Central memory CD8-positive, alpha-beta T cell (primary cell): ENCODE results near the gene CTDNEP1.
"Not testable (repeated sequence)": the region's sequence is repeated elsewhere in the genome, so short reads cannot be mapped to it uniquely, and the experiment has no call there.

Experiments
- ATAC-seq: fragments of 150-1000 bp; cut with Tn5 transposase; replicated peaks from 2 replicates; pipeline ENCODE4 v1.10.0; 2022; ENCODE audit warnings: mild to moderate bottlenecking, moderate FRiP score, moderate number of reproducible peaks; ENCODE audit not compliant: poor library complexity, severe bottlenecking; ENCODE audit errors: extremely low read depth
- DNase-seq, 2 donors: peaks; one replicate each; pipeline ENCODE4 v3.0.0; 2021; ENCODE audit warnings: low spot score in 2 of 2
- H3K27ac Mint-ChIP-seq: one replicate; pipeline ENCODE4 v1.8.0; 2022; ENCODE audit warnings: low read depth, mild to moderate bottlenecking, moderate library complexity, mixed read lengths
- H3K27me3 Mint-ChIP-seq: one replicate; pipeline ENCODE4 v1.8.0; 2022; ENCODE audit warnings: mixed read lengths
- H3K36me3 Mint-ChIP-seq: one replicate; pipeline ENCODE4 v1.8.0; 2022; ENCODE audit warnings: mild to moderate bottlenecking, moderate library complexity, mixed read lengths; ENCODE audit not compliant: insufficient read depth
- H3K4me1 Mint-ChIP-seq: one replicate; pipeline ENCODE4 v1.8.0; 2022; ENCODE audit warnings: mixed read lengths
- H3K4me3 Mint-ChIP-seq: one replicate; pipeline ENCODE4 v1.8.0; 2022; ENCODE audit warnings: mild to moderate bottlenecking, moderate library complexity, mixed read lengths
- H3K9me3 Mint-ChIP-seq: one replicate; pipeline ENCODE4 v1.8.0; 2022; ENCODE audit warnings: mixed read lengths

Gene CTDNEP1

DNA sequence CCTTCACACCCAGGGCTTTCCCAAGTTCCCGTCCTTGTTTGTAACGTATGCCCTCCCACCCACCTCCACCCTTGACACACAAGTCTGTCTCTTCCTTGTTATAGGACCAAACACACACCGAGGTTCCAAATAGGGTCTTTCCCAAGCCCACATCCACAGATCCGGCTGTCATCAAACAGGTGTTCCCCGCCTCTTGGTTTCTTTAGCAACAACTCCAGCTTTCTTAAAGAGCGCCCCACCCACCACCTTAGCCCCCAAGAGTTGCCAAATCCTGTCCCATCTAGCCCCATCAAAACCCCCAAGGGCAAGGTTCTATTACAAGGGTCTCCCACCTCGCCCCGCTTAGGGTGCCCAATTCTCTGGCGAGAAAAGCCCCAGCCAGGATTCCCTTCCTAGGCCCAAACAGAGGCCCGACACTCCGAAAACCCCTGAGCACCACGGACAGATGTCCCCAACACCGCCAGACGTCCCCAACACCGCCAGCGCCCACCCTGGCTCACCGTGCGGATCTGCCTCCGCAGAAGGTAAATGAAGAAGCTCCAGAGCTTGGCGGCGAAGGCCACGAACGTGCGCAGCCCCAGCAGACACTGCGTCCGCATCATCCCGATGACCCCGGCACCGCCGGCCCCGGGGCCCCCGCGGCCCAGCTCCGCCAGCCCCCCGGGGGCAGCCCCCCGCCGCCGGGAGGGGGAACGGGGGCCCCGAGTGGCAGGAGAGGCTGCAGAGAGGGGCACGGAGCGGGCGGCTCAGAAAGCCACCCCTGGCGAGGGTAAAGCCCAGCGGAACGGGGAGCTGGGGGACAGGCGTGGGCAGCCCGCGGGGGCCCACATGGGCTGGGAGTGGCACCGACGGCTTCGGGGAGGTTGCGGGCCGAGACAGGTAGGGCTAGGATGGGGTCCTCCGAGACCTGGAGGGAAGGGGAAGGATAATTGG is 573 bp downstream of the CTDNEP1 start:
- no peak for DNase-seq
- ATAC-seq, result peak; percentile 10
- peaks cover 48% of the 10 kb centered on the region for H3K36me3 Mint-ChIP-seq
- H3K9me3 Mint-ChIP-seq, result no peaks in the 10 kb centered on the region
- peak overlapping the region; percentile 93 for H3K27ac Mint-ChIP-seq
- H3K4me1 Mint-ChIP-seq, result peaks cover 55% of the 10 kb centered on the region
- H3K4me3 Mint-ChIP-seq, result peak overlapping the region; percentile 93
- no peaks in the 10 kb centered on the region for H3K27me3 Mint-ChIP-seq

DNA sequence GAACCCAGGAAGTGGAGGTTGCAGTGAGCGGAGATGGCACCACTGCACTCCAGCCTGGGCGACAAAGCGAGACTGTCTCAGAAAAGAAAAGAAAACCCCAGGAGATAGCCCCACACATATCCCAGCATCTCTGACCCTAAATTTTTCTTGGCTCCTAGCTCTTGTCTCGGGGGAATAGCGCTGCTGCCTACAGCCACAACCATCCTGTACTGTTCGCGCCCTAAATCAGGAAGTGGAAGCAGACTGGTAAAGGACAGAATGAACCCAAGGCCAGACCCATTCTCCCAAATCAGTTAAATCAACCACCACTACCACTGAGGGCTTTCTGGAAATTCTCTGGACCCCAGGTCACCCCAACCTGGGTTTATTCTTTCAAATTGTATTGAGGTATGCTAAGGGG is 1.7 kb downstream of the CTDNEP1 start:
- DNase-seq (no peak), ATAC-seq (no peak)
- Mint-ChIP-seq H3K27ac (peak overlapping the region; percentile 93), H3K9me3 (no peaks in the 10 kb centered on the region), H3K36me3 (peaks cover 46% of the 10 kb centered on the region), H3K4me3 (peak overlapping the region; percentile 93), H3K4me1 (peaks cover 55% of the 10 kb centered on the region), H3K27me3 (no peaks in the 10 kb centered on the region)

GRCh38 chr17:7249214-7249613 is 2.3 kb downstream of the CTDNEP1 start:
- ATAC-seq, result no peak
- peaks cover 46% of the 10 kb centered on the region for H3K36me3 Mint-ChIP-seq

GRCh38 chr17:7248796-7249195 is 2.7 kb downstream of the CTDNEP1 start:
- ATAC-seq (no peak), DNase-seq (no peak)
- Mint-ChIP-seq H3K36me3 (peaks cover 46% of the 10 kb centered on the region), H3K27ac (peak overlapping the region; percentile 41), H3K9me3 (no peaks in the 10 kb centered on the region), H3K4me3 (peak overlapping the region; percentile 46), H3K4me1 (peaks cover 52% of the 10 kb centered on the region), H3K27me3 (no peaks in the 10 kb centered on the region)

More at GRCh38 chr17:7249214-7249613, 2.3 kb downstream of the CTDNEP1 start:
- Mint-ChIP-seq H3K27me3 (no peaks in the 10 kb centered on the region), H3K4me3 (peak overlapping the region; percentile 46), H3K4me1 (peaks cover 52% of the 10 kb centered on the region), H3K27ac (peak overlapping the region; percentile 41), H3K9me3 (no peaks in the 10 kb centered on the region)
- DNase-seq, result no peak

GRCh38 chr17:7246779-7247178 is 4.8 kb downstream of the CTDNEP1 start:
- Mint-ChIP-seq H3K4me1 (peaks cover 55% of the 10 kb centered on the region), H3K9me3 (no peaks in the 10 kb centered on the region), H3K4me3 (no peak overlapping the region), H3K27me3 (no peaks in the 10 kb centered on the region), H3K27ac (no peak overlapping the region), H3K36me3 (peaks cover 44% of the 10 kb centered on the region)
- DNase-seq (no peak), ATAC-seq (no peak)

DNA sequence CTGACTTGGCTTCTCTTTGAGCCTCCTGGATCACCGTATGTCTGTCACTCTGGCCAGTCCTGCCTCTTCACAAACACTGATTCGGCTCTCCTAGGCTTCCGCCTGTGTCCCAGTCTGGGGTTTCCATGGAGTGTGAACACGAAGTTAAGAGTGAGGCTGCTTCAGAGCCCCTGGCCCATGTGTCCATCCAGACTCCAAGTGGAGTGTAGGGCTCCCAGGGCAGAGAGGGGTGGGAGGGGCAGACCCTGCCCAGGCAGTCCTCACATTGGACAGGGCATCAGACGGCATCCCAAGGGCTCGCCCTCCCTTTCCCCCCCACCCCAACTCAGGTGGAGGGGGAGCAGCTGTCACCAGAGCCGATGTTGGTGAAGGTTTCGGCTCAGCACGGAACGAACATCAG is 7.7 kb downstream of the CTDNEP1 start:
- Mint-ChIP-seq H3K4me3 (peak overlapping the region; percentile 98), H3K36me3 (peaks cover 54% of the 10 kb centered on the region), H3K4me1 (peaks cover 56% of the 10 kb centered on the region)
- not testable (repeated sequence) for ATAC-seq, H3K27me3 Mint-ChIP-seq, DNase-seq, H3K27ac Mint-ChIP-seq, H3K9me3 Mint-ChIP-seq

GRCh38 chr17:7243453-7243729 is 8.1 kb downstream of the CTDNEP1 start:
- H3K4me1 Mint-ChIP-seq, result peaks cover 52% of the 10 kb centered on the region
- peak overlapping the region; percentile 98 for H3K4me3 Mint-ChIP-seq
- H3K27me3 Mint-ChIP-seq, result no peaks in the 10 kb centered on the region
- DNase-seq, result no peak
- no peaks in the 10 kb centered on the region for H3K9me3 Mint-ChIP-seq
- no peak for ATAC-seq
- peak overlapping the region; percentile 90 for H3K27ac Mint-ChIP-seq
- H3K36me3 Mint-ChIP-seq, result peaks cover 54% of the 10 kb centered on the region

DNA sequence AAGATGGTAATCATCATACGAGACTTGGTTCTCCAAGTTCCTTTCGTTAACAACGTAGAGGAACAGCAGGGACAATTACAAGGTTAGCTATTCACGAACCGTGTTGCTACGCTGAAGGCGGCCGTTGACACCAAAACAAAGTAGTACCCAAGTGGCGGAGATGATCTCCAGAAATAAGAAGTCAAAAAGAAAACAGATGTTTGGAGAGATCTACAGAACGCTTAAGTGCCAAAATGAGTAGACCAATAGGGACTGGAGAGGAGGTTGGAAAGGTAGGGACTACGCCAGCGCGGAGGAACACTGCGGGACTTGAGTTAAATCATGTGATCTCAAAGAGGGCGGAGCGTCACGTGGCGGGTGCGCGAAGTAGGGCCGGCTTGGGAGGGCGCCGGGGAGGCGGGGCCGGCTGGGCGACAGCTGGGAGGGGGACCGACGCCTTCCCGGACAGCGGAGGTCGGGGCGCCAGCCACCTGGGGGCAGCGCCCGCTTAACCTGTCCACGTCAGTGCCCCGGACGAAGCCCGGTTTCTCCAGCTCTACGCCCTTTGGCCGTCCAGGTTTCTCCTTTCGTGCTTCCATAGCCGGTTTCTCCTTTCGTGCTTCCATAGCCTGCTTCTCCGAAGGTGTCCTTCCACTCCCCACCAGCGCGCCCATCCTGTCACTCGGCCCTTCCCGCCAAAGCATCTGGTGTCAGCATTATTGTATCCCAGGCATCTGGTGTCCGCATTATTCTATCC is 8.6 kb downstream of the CTDNEP1 start:
- peak; percentile 44 for ATAC-seq
- Mint-ChIP-seq H3K27ac (peak overlapping the region; percentile 90), H3K27me3 (no peaks in the 10 kb centered on the region), H3K9me3 (no peaks in the 10 kb centered on the region), H3K4me1 (peaks cover 50% of the 10 kb centered on the region), H3K4me3 (peak overlapping the region; percentile 98), H3K36me3 (peaks cover 54% of the 10 kb centered on the region)
- DNase-seq, result peak; percentile 92 to 93

- Mint-ChIP-seq H3K4me1 (peaks cover 56% of the 10 kb centered on the region), H3K36me3 (peaks cover 52% of the 10 kb centered on the region)
- ATAC-seq, result peak; percentile 34
Observed at GRCh38 chr17:7241783-7242716, 9.5 kb downstream of the CTDNEP1 start, which contains the start of gene GABARAP. Gene GABARAP (minus strand): TSS chr17:7242449. CDS start chr17:7242330, 119 bp downstream.

DNA sequence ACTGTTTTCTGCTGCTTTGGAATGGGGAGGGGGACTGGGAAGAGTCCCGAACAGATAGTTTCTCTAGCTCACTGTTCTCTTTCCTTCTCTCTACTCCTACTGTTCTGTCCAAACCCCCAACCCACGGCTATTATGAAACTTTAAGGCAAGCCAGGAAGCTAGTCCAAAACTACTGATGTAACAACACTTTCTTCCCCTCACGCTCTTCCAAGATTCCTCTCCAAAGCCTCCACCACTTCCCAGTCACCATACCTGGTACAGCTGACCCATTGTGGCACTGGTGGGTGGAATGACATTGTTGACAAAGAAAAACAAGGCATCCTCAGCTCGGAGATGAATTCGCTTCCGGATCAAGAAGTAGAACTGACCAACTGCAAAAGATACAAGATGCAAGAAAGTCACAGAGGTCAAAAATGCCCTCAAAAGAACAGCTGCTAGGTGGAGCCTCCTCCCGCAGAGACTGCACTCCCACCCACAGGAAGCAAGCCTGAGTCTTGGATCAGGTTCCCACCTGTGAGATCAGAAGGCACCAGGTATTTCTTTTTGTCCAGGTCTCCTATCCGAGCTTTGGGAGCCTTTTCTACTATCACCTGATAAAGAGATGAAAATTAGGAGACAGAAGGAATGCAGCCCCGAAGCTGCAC is 10.3 kb downstream of the CTDNEP1 start:
- Mint-ChIP-seq H3K4me1 (peaks cover 55% of the 10 kb centered on the region), H3K36me3 (peaks cover 48% of the 10 kb centered on the region)
- ATAC-seq, result no peak

More at GRCh38 chr17:7241783-7242716, 9.5 kb downstream of the CTDNEP1 start, which contains the start of gene GABARAP:
- no peaks in the 10 kb centered on the region for H3K9me3 Mint-ChIP-seq
- H3K27ac Mint-ChIP-seq, result peak within 1 kb of the TSS; percentile 90
- H3K27me3 Mint-ChIP-seq, result no peaks in the 10 kb centered on the region
- H3K4me3 Mint-ChIP-seq, result peak within 1 kb of the TSS; percentile 98
- DNase-seq, result peak; percentile 90 to 96

DNA sequence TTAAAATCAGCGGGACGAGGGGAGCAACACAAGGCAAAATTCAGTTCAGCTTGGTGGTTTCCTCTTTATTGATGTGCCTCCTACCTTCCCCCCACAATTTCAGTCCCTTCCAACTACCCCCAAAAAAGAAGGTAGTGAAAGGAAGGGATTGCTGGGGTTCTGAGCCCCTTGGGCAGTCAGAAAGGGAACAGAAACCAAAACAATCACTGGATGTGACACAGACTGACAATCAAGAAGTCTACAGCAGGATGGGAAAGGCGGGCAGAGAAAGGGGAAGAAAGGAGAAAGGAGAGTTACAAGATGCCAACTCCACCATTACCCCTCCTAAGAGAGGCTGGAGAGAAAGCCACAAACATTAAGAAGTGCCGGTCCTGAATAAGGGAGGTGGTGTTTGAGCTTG is 11.2 kb downstream of the CTDNEP1 start:
- Mint-ChIP-seq H3K4me1 (peaks cover 58% of the 10 kb centered on the region), H3K4me3 (peak overlapping the region; percentile 98), H3K27me3 (no peaks in the 10 kb centered on the region), H3K27ac (peak overlapping the region; percentile 92), H3K36me3 (peaks cover 43% of the 10 kb centered on the region), H3K9me3 (no peaks in the 10 kb centered on the region)
- ATAC-seq, result no peak
- no peak for DNase-seq

More for the DNA sequence above, 10.3 kb downstream of the CTDNEP1 start:
- H3K4me3 Mint-ChIP-seq, result peak overlapping the region; percentile 98
- H3K9me3 Mint-ChIP-seq, result no peaks in the 10 kb centered on the region
- H3K27ac Mint-ChIP-seq, result peak overlapping the region; percentile 90
- H3K27me3 Mint-ChIP-seq, result no peaks in the 10 kb centered on the region
- no peak for DNase-seq
